Mucosa of descending colon (tissue), 3 donors: ENCODE measurements around the gene NGDN. TPM values are rescaled to one million over a fixed set of nuclear protein-coding genes. Genes with fewer than 3 reads are reported as not detected.

Source experiments
- ATAC-seq: fragments of 200-7000 bp; cut with Tn5 transposase; one replicate; pipeline ENCODE4 v1.9.1; 2020; ENCODE audit warnings: mild to moderate bottlenecking, moderate library complexity
- DNase-seq, 3 donors: peaks; one replicate each; pipeline ENCODE4 v3.0.0-alpha.2; 2020
- H3K36me3 ChIP-seq: fragments of 200-600 bp; one replicate; pipeline ENCODE4 v1.8.0; 2021; ENCODE audit warnings: low read depth, mild to moderate bottlenecking
- H3K4me1 ChIP-seq: fragments of 200-600 bp; one replicate; pipeline ENCODE4 v1.8.0; 2021; ENCODE audit warnings: low read depth, mild to moderate bottlenecking
- H3K4me3 ChIP-seq: fragments of 200-600 bp; one replicate; pipeline ENCODE4 v1.8.0; 2021; ENCODE audit warnings: mild to moderate bottlenecking
- H3K9me3 ChIP-seq: fragments of 200-600 bp; one replicate; pipeline ENCODE4 v1.8.0; 2021; ENCODE audit warnings: mild to moderate bottlenecking
- CTCF ChIP-seq: fragments of 200-600 bp; IDR thresholded peaks from one replicate; pipeline ENCODE4 v1.8.0; 2022; ENCODE audit warnings: antibody characterized with exemption, mild to moderate bottlenecking
- intact Hi-C, 2 donors: fragments of 100-400 bp; cut with DNase I in 1 of 2; cut with micrococcal nuclease in 1 of 2; formaldehyde crosslinking; loops; one replicate each; pipeline versions ENCODE4 v1.11.0 to v1.11.1; 2022; cut with DNase I, micrococcal nuclease
- total RNA-seq, 3 donors: library from RNA; stranded (reverse); fragmentation: NEBNext Ultra II Directional in 2 of 3; extraction: Animal tissue kit (Norgen Biotek cat#: 25700) in 2 of 3; gene quantifications; one replicate each; pipeline versions ENCODE4 v1.2.1 to v1.2.4, GENCODE V29; 2021 to 2023
- donor health status: DM: no; HTN: no; CAD: no; lungs with moderate emphysema.
- donor health status: DM: no; HTN: no; CAD: no.
- donor health status: DM: no; HTN: yes; CAD: no.

Gene NGDN
- total RNA-seq, 3 donors from 2014 or later, result 29.1 to 35.3 (median 29.9) TPM

GRCh38 chr14:23482823-23483148 lies 13.3 kb downstream of the NGDN start:
- no peak for DNase-seq
- Histone ChIP-seq H3K9me3 (no peaks in the 10 kb centered on the region), H3K36me3 (peaks cover 3% of the 10 kb centered on the region), H3K4me1 (no peaks in the 10 kb centered on the region), H3K4me3 (no peak overlapping the region)
- intact Hi-C loops, result loop anchor here in 1 of 2 donors (10.0 kb wide), 1 partner anchor 52 kb away; no protein-coding TSS in a partner anchor
- ATAC-seq, result no peak
- TF ChIP-seq CTCF, result no peak

- TF ChIP-seq CTCF, result no peak
- Histone ChIP-seq H3K36me3 (no peaks in the 10 kb centered on the region), H3K4me3 (no peak overlapping the region), H3K9me3 (no peaks in the 10 kb centered on the region), H3K4me1 (no peaks in the 10 kb centered on the region)
- DNase-seq (no peak), ATAC-seq (no peak)
- intact Hi-C loops, result loop anchor here in 1 of 2 donors (10.0 kb wide), 1 partner anchor 51 kb away; no protein-coding TSS in a partner anchor
These were observed 13.8 kb downstream of the NGDN start for GRCh38 chr14:23483236-23483854.

GRCh38 chr14:23485326-23485725 lies 15.8 kb downstream of the NGDN start:
- H3K36me3 ChIP-seq, result no peaks in the 10 kb centered on the region
- intact Hi-C loops, result loop anchor here in 1 of 2 donors (10.0 kb wide), 1 partner anchor 49 kb away; no protein-coding TSS in a partner anchor
- no peaks in the 10 kb centered on the region for H3K4me1 ChIP-seq
- H3K9me3 ChIP-seq, result no peaks in the 10 kb centered on the region
- ATAC-seq, result no peak
- TF ChIP-seq CTCF, result no peak
- no peak for DNase-seq
- H3K4me3 ChIP-seq, result no peak overlapping the region

GRCh38 chr14:23486036-23486435 lies 16.5 kb downstream of the NGDN start:
- Histone ChIP-seq H3K9me3 (no peaks in the 10 kb centered on the region), H3K4me1 (no peaks in the 10 kb centered on the region), H3K4me3 (no peak overlapping the region), H3K36me3 (no peaks in the 10 kb centered on the region)
- TF ChIP-seq CTCF, result no peak
- ATAC-seq (no peak), DNase-seq (no peak)
- intact Hi-C loops, result loop anchor here in 1 of 2 donors (10.0 kb wide), 1 partner anchor 49 kb away; no protein-coding TSS in a partner anchor

- H3K4me3 ChIP-seq, result no peak overlapping the region
- TF ChIP-seq CTCF, result no peak
- intact Hi-C loops, result loop anchor here in 1 of 2 donors (10.0 kb wide), 1 partner anchor 48 kb away; no protein-coding TSS in a partner anchor
- no peak for DNase-seq
- H3K4me1 ChIP-seq, result no peaks in the 10 kb centered on the region
- ATAC-seq, result no peak
- no peaks in the 10 kb centered on the region for H3K36me3 ChIP-seq
- no peaks in the 10 kb centered on the region for H3K9me3 ChIP-seq
These were observed 17.7 kb downstream of the NGDN start for GRCh38 chr14:23487216-23487615.
